Stimulated activated CD8-positive, alpha-beta memory T cell treated with anti-CD3 and anti-CD28 coated beads, Interleukin-15, amount 100 ng/mL, for 1 hour (primary cell): ENCODE results near the gene SPACA1.
"Not testable (repeated sequence)": the region's sequence is repeated elsewhere in the genome, so short reads cannot be mapped to it uniquely, and the experiment has no call there.

Experiments used
- DNase-seq: peaks from one replicate; pipeline ENCODE4 v3.0.0-alpha.2; 2020; ENCODE audit warnings: low read depth

Gene SPACA1

DNA sequence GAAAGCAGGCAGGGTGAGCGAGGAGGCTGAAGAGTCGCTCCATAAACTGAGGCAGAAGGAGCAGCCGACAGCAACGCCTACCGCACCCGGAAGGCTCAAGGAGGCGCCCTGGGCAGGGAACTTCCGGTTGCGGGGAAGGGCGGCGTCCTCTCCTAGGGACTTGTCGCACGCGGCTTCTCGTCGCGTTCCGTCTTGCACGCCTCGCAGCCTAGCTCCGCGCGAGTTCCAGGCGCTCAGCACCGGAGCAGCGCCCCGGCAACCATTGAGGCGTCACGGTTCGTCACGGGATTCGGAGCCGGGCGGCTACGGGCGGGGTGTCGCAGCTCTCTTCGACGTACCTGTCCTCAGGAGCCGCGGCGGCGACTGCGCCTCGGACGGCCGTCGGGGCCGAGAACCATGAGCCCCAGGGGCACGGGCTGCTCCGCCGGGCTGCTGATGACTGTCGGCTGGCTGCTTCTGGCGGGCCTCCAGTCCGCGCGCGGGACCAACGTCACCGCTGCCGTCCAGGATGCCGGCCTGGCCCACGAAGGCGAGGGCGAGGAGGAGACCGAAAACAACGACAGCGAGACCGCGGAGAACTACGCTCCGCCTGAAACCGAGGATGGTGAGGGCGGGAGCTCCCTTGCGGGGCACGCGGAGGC lies at the start of gene SPACA1:
TSS of gene SPACA1 (plus strand) at position 332 of the 641 bp plus-strand sequence. CDS start at position 397, 65 bp downstream.
- no peak for DNase-seq

GRCh38 chr6:88000713-88001112 lies 46.9 kb upstream of the SPACA1 start:
- DNase-seq: no peak

GRCh38 chr6:88001279-88001678 lies 46.4 kb upstream of the SPACA1 start:
- not testable (repeated sequence) for DNase-seq

DNA sequence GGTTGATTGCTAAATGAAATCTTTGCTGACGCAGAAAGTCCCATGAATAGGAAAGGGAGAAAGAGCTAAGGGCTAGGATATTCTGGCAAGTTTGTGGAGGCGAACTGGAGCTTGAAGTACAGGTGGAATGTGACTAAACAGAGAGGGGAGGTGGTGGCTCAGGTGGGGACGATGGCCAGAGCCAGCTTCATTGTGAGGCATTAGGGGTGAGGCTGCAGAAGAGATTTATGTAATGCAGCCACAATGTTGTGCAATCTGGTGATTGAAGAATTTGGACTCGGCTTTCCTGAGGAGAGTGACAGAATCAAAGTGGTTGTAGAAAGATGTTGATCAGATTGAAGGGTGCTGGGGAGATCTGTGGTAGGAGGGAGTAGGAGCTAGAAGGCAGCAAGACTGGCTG lies 42.9 kb upstream of the SPACA1 start:
- DNase-seq: no peak

- no peak for DNase-seq
These were observed 41.1 kb upstream of the SPACA1 start for GRCh38 chr6:88006557-88006956.

GRCh38 chr6:88008411-88008810 lies 39.2 kb upstream of the SPACA1 start:
- DNase-seq: no peak

DNA sequence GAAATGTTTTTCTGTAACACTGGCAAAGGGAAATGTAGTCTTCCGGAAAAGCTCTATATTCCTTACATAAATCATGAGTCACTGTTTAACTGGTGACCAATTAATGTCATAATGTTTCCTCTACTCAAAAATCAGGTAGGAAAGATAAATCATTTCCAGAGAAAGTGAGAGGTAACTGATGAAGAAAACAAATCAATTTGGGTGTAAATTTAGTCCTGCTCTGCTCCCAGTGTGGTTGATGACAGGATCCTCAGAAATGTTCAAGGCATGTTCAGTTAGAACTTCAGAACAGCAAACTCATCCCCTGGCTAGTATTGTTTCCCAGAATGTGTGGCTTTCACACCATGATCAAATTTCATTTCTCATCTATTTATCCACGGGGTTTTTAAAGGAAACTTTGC lies 38.8 kb upstream of the SPACA1 start:
- DNase-seq: no peak

- no peak for DNase-seq
These were observed 34.6 kb upstream of the SPACA1 start for GRCh38 chr6:88013015-88013414.

DNA sequence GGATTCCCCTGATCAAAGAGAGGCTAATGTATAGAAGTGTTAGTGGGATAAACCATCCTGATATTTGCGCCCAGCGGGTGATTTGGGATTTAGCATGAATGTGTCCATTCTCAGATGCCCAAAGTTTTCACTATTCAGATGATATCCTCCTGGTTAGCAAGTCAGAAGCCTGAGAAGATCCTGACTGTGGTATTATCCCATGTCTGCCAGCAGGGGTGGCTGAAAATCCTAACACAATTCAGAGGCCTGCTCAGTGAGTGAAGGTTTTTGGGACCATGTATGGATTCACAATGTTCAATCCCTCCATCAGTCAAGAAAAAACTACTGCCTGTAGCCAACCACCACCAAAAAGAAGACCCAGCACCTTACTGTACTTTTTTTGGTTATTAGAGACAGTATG lies 34.1 kb upstream of the SPACA1 start:
- DNase-seq: no peak

- no peak for DNase-seq
These were observed 27.2 kb upstream of the SPACA1 start for GRCh38 chr6:88020439-88020838.

DNA sequence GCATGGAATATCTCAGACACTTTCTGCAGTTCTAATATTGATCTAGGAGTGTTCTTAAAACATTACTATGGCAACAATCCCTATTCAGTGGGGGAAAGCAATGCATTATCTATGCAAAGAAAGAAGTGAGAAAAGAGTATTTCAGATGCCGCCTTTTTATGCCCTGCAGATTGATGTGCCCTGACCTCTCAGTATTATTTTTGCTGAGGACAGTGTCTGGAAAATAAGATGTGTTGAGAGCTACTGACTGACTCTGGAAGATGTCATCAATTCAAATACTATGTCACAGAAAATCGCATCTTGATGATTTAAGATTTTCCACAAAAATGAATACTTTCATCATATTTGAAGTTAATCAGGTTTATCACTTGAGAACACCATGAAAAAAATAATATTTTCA lies 22.9 kb upstream of the SPACA1 start:
- no peak for DNase-seq

DNA sequence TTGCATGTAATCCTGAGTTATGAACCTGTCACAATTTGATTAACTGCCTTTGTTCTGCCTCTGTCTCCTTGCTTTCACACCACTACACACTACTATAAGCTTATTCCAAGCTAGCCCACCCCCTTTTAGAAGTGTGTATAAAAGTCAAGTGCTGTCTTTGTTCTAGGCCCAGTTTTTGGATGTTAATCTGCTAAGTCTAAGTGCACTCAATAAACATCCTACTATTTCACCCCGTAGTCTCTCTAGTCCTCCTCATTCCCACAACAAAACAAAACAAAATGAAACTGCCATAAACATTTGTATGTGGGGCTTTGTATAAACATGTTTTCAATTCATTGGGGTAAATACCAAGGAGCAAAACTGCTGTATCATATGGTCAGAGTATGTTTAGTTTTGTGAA lies 16.1 kb upstream of the SPACA1 start:
- no peak for DNase-seq

- no peak for DNase-seq
These were observed 3.1 kb upstream of the SPACA1 start for GRCh38 chr6:88044530-88044929.

- no peak for DNase-seq
These were observed 2.0 kb upstream of the SPACA1 start for GRCh38 chr6:88045521-88046136.

- DNase-seq: no peak
These were observed 937 bp downstream of the SPACA1 start for GRCh38 chr6:88048578-88048977.

- no peak for DNase-seq
These were observed 2.6 kb downstream of the SPACA1 start for GRCh38 chr6:88050140-88050818.

GRCh38 chr6:88059191-88059590 lies 11.6 kb downstream of the SPACA1 start:
- no peak for DNase-seq

DNA sequence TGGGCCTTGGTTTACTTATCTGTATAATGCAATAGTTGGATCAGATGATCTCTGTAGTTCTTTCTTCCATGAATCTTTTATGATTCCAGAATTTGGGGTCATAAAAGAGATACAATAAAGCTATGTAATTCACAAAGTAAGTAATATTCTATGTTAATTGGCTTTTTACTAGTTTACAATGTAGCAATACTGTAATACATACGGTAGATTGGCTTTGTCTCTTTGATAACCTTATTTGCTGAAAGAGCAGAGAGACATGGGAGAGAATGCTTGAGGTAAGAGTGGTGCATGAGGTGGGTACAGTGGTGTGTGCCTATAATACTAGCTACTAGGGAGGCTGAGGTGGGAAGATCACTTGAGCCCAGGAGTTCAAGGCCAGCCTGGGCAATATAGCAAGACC lies 14.7 kb downstream of the SPACA1 start:
- no peak for DNase-seq

DNA sequence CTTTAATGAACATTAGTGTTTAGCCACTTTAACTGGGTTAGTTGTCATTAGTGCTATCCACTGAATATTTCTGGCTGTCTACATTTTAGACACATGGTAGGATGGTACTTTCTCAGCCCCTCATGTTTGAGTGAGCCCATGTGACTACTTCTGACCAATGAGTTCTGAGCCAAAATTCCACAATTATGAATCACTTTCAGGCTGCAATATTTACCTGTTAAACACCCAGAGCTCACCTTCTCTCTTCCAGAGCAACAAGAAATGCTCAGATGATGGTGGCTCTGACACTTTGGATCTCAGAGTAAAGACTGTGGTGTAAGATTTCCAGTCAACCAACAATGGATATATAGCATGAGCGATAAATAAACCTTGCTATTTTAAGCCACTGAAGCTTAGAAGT lies 24.8 kb downstream of the SPACA1 start:
- no peak for DNase-seq

DNA sequence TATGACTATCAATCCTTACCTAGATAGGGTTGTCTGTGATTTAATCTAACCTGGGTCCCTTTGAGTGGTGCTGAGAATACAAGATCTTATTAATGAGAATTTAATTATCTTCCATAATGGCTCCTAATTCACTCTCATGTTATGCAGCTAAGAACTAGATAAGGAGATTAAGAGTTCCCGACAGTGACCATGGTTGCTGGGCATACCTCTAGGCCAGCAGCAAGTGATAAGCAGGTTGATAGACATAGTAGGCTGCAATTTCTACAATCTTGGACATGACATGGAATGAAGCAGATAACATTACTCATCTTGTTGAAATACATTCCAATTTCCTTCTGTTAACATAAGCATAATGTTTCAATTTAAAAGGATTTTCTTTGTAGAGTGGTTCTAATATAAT lies 27.1 kb downstream of the SPACA1 start:
- no peak for DNase-seq

DNA sequence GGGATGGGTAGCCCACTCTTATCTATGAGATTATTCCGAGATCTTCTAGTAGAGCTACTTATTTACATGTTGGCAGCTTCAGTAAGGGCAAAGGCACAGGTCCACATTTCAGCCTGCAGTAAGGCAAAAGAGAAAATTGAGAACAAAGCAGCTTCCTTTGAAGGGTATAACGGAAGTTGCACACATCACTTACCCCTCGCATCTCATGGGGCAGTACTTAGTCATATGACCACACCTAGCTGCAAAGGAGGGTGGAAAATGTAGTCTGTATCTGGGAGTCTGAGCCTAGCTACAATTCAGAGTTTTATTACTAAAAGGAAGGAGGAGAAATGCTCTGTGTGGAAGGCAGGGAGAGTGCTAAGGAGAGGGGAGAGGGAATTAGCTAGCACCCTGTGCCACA lies 29.7 kb downstream of the SPACA1 start:
- DNase-seq: no peak

DNA sequence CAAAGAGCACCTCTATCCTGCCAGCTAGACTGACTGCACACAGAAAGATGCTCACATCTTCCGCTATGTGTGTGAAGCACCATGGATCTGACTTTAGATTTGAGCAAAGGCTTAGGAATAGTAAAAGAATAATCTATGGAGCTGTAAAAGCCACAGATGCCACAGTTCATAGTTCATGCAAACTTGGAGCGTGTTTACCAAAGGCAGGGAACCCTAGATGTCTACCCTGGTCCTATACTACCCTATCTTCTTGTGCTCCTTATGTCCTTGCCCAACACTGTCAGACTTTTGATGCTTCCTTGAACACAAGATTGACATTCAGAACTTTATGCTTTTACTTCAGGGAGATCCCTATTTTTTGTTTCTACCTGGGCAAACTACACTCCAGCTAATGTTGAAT lies 39.2 kb downstream of the SPACA1 start:
- DNase-seq: no peak

DNA sequence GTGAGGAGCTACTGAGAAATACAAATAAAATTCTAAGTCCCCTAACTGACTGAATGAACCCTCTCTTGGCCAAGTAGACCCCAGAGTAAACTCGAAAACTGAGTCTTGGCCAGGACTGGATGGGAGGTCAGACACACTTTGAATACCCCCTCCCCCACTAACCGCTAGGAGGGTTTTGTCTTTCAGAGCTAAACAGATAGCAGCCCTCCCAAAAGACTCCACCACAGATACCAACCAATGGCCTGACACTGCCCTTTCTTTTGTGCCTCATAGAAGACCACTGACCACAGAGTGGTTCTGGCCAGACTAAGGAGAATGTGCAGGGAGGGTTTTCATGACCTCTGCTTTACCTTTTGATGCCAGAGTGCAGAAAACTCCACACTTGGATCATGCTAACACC lies 42.1 kb downstream of the SPACA1 start:
- no peak for DNase-seq
